Measurements from ENCODE around the gene TUBG1. TPM values are rescaled to one million over a fixed set of nuclear protein-coding genes. Genes with fewer than 3 reads are reported as not detected.

The TUBG1 gene
- total and polyA plus RNA-seq, 9 of the 15 experiments (the other 6 are each of a cell fraction or from before 2014, with no cell fraction given), result 33.1 to 147 (median 66.0) TPM

- TF ChIP-seq MLX (CRISPR knock-in tag; conservative IDR thresholded peaks at IDR 0.05), result no peak
- no peak for TF ChIP-seq NFE2 (IDR thresholded peaks at IDR 0.05; ENCODE audit: low read depth)
- no peak for TF ChIP-seq GTF2F1 (IDR thresholded peaks at IDR 0.05; ENCODE audit: low read depth, low read length)
- TF ChIP-seq MIER1 (IDR thresholded peaks at IDR 0.05; ENCODE audit: low read depth), result no peak
- TF ChIP-seq NBN (IDR thresholded peaks at IDR 0.05; ENCODE audit: low read depth), result peak; percentile 69; the same call in 1 of the 2 replicates
- no peak for TF ChIP-seq ZNF12 (CRISPR knock-in tag; IDR thresholded peaks at IDR 0.05)
- no peak for TF ChIP-seq ETV5 (CRISPR knock-in tag; IDR thresholded peaks at IDR 0.05; ENCODE audit: low read depth)
- TF ChIP-seq CREM (IDR thresholded peaks at IDR 0.05; ENCODE audit: low read depth), result 0 out of 2 replicates have a peak, but pooled peaks have one; percentile 7
- TF ChIP-seq SP1 (CRISPR knock-in tag; IDR thresholded peaks at IDR 0.05), result no peak
- no peak for TF ChIP-seq USF2 (CRISPR knock-in tag; IDR thresholded peaks at IDR 0.05)
- no peak for TF ChIP-seq TRIM24 (IDR thresholded peaks at IDR 0.05)
- TF ChIP-seq BDP1 (IDR thresholded peaks at IDR 0.05; ENCODE audit: insufficient read depth, insufficient read length), result no peak
- TF ChIP-seq ZNF436 (CRISPR knock-in tag; IDR thresholded peaks at IDR 0.05), result no peak
- TF ChIP-seq ZNF24 (IDR thresholded peaks at IDR 0.05), result no peak
- no peak for TF ChIP-seq ZNF140 (CRISPR knock-in tag; IDR thresholded peaks at IDR 0.05)
- TF ChIP-seq ZNF232 (CRISPR knock-in tag; IDR thresholded peaks at IDR 0.05), result no peak
- 0 out of 2 replicates have a peak, but pooled peaks have one; percentile 20 for TF ChIP-seq DEAF1 (CRISPR knock-in tag; IDR thresholded peaks at IDR 0.05)
- TF ChIP-seq PYGO2 (tag; IDR thresholded peaks at IDR 0.05), result no peak
- TF ChIP-seq RBM25 (IDR thresholded peaks at IDR 0.05; ENCODE audit: low read depth, low read length, severe bottlenecking), result no peak
- TF ChIP-seq STAT5A (IDR thresholded peaks at IDR 0.05; ENCODE audit: borderline replicate concordance, low read length), result no peak
- TF ChIP-seq MYC (IDR thresholded peaks at IDR 0.05; ENCODE audit: low read depth, low read length), result 0 out of 2 replicates have a peak, but pooled peaks have one; percentile 30
- TF ChIP-seq MYC (CRISPR knock-in tag; IDR thresholded peaks at IDR 0.05; ENCODE audit: borderline replicate concordance, low read depth), result no peak
- peak; percentile 68 for TF ChIP-seq GATAD2A (IDR thresholded peaks at IDR 0.05)
- TF ChIP-seq ZNF395 (CRISPR knock-in tag; IDR thresholded peaks at IDR 0.05), result peak; percentile 73; the same call in 1 of the 2 replicates
- TF ChIP-seq ZFX (CRISPR knock-in tag; IDR thresholded peaks at IDR 0.05), result 0 out of 2 replicates have a peak, but pooled peaks have one; percentile 22
- no peak for TF ChIP-seq KDM2B (CRISPR knock-in tag; IDR thresholded peaks at IDR 0.05)
- no peak for TF ChIP-seq ELF1 (tag; IDR thresholded peaks at IDR 0.05)
These were observed 9.1 kb downstream of the TUBG1 start (continued) for GRCh38 chr17:42618442-42619150.
